ENCODE data around the gene CCDC28B.

The CCDC28B gene

DNA sequence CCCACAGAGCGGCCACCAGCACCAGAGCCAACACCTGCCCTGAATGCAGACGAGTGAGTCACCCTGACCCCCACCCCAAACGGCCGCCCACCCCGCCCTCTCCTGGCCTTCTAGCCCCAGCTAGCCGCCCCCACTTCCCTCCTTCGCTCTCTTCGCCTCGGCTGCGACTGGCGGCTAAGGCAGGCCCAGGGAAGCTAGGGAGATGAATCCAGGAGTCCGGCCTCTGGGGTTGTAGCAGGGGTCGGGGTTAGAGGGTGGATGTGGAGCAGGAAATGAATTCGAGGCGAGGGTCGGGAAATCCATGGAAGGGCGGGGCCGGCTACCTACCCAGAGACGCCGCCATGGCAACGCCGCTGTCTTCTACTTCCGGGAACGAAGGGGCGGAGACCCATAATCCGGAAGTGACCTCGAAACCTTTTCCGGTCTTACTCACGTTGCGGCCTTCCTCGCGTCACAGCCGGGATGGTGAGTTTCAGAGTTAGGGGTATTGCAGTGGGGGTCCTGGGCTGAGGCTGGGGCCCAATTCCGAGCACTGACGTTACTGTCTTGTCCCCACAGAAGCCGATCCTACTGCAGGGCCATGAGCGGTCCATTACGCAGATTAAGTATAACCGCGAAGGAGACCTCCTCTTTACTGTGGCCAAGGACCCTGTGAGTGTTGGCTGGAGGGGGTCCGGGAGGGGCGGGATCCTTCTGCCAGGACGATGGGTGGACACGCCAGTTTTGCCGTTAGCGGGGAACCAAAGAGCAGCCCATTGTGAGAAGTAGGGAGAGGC lies 21.8 kb downstream of the CCDC28B start, which contains the start of the genes EIF3I and TMEM234:
EIF3I (plus strand) TSS at position 428 of the 776 bp plus-strand sequence; CDS start at position 463, 35 bp downstream.
TMEM234 (minus strand) TSS at position 374 of the 776 bp plus-strand sequence; CDS start at position 343, 31 bp downstream.
- peak; percentile 88 for DNase-seq (ENCODE audit: low spot score)

DNA sequence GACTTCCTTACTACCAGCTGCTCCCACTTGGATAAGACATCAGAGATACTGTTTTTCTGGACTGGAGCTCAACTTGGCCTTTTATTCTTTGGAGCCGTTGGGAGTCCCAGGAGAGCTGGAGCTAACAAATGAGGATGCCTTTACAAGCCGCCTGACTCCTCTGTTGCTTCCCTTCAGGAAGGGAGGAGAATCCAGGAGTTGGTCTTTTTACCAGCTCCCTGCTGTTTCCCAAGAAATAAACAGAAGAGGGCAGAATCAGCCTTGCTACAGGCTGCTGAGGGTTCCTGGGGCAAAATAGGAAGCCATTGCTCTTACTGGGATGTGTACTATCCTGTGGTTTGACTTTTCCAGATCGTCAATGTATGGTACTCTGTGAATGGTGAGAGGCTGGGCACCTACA lies 23.3 kb downstream of the CCDC28B start:
- no peak for DNase-seq (ENCODE audit: low spot score)

DNA sequence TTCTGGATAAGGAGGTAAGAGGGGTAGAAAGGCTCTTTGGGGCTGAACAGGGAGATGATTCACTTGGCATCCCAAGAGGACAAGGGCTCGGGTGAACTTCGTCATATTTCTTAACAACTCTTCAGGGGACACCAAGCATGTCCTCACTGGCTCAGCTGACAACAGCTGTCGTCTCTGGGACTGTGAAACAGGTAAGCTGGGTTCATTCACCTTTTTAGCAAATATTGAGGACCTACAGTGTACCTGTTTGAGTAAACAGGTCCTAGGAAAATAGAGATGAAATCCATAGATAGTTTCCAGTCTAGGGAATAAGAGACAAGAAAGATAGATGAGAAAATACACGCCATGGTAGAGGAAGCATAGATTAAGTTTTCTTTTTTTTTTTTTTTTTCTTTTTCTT lies 23.9 kb downstream of the CCDC28B start:
- DNase-seq (ENCODE audit: low spot score), result no peak

DNA sequence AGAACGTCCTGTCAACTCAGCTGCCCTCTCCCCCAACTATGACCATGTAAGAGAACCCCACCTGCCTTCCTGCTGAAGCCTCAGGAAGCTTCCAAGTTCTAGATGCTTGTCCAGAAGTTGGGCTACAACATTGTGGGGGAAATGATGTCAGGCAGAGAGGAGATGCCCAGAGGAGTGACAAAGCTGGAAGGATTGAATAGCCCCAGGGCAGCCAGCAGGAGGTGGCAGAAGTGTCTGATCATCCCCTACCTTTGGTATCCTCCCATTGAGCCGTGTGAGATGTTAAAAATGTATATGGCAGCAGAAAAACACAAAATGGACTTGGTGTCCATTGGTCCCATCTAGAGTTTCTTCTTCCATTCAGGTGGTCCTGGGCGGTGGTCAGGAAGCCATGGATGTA lies 28.4 kb downstream of the CCDC28B start:
- DNase-seq (ENCODE audit: low spot score), result no peak

DNA sequence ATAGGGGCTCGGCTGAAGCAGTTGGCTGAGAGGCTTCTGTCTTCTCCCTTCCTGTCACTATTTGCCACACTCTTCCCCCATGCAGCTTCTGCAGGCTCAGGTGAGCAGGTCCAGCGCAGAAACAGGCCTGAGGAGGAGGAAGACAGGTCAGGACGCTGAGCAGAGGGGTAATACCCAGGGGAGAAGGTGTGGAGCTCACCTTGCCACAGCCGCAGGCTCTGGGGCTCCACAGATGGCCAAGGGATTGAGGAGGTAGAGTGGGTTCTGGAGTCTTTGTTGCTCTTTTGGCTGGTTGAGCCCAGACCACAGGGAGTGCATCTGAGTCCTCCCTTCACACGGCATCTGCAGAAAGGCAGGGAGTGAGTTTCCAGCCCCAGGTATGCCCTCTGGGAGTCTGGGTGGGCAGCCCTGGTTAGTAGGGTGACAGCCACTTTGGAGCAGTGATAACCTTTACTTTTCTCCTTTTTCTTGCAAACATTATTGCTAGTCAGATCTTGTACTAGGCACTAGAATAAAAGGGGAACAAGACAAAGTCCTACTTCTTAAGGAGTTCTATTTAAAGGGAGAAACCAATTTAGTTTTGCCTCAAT lies 31.5 kb downstream of the CCDC28B start:
- DNase-seq (ENCODE audit: low spot score), result no peak

DNA sequence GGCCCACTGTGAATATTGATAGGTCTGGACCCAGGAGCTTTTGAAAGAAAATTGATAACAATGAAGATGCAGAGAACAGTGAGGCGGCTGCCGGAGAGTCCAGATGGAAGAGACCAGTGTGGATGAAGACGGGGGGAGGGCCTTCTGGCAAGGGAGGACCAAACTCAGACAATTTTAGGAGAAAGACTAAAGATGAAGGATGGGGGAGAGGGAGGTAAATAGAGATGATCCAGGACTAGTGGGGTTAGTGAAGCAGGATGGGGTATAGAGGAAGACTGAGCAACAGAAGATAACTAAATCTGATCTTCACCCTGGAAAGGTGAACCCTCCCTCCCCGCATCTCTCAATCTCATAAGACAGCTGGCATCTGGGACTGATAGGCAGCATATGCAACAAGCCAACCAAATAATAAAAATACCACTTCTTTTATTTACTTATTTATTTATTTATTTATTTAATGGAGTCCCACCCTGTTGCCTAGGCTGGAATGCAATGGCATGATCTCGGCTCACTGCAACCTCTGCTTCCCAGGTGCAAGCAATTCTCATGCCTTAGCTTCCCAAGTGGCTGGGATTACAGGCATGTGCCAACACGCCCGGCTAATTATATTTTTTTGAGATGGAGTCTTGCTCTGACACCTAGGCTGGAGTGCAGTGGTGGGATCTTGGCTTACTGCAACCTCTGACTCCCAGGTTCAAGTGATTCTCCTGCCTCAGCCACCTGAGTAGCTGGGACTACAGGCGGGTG lies 32.3 kb downstream of the CCDC28B start:
- DNase-seq (ENCODE audit: low spot score), result no peak

DNA sequence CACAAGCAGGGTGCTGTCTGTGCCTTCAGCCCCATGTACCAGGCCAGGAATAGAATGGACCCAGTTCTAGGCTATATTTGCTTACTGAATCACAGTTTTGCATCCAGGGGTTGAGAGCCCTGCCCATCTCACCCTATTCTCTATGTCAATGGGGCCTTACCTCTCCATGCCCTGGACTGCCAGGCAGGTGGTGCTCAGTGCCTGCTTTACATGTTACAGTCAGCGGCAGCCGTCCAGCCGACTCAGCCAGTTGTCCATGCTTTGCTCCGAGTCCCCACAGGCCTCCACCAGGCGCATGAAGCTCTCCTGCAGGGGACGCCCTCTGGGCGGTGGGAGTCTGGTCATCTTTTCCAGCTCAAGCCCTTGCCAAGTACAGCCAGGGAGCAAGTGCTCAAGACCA lies 34.4 kb downstream of the CCDC28B start:
- no peak for DNase-seq (ENCODE audit: low spot score)

DNA sequence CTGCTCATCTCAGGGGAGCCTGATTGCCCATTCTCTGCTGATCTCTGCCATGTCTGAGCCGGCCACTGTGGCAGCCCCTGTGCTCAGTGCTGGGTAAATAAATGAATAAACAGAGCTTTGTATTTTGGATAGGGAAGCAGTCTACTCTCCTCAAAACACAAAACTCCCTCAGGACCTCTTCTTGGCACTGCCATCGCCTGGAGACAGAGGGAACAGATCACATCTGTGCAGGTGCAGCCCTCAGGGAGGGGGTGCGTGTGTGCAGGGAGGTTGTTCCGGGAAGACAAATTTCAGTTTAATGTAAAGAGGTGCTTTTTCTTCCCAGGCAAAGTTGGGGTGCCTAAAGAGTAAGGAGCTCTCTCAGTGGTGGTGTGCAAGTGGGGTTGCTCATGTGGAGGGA lies 38.9 kb downstream of the CCDC28B start:
- no peak for DNase-seq (ENCODE audit: low spot score)

DNA sequence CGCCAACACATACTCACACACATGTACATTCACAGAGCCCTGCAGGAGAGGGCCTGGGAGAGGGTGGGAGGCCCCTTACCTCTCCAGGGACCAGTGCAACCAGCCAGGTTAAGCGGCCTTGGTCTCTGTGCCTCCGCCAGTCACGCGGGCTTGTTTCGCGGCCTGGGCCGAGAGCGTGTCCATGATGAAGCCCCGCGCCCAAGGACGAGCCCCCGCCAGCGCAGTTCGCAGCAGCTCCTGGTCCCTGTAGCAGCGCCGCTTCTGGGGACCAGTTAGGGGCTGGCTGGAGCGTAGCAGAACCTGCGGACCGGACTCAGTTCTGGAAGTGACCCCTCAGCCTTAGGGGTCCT lies 39.4 kb downstream of the CCDC28B start:
- DNase-seq (ENCODE audit: low spot score), result no peak

DNA sequence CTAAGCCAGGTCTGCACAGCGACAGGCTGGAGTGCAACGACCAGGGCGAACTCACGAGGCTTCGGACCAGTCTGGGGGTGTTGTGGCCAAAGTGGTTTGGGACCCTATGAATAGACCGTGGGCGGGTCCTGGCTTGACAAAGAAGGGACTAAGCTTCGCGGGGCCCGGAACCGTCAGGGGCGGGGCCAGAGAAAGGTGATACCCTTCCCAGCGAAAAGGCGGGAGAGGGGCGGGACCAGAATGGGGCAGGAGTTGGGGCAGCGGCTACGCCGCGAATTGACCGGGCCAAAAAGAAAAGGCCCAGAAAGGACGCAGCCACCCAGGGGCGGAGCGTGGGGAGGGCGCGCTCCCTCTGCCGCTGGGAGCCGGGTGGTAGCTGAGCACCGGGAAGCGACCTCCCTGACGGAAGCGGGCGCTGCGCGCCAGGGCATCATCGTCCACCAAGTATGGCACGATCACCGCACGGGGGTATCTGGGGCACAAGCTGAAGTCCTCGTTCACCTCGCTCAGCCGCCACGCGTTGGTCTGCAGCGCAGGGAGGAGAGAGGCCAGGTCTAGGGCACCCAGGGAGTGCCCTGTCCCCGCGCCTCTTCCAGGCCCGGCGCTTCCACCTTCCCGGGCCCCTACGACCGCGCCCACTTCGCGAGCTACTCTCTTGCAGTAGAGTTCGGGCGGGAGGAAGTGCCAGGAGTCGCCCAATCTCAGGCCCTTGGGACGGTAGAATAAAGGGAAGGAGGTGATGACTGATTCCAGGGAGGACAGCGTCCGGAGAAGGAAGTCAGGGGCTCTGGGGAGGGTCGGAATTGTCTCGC lies 40.0 kb downstream of the CCDC28B start:
- peak; percentile 76 for DNase-seq (ENCODE audit: low spot score)

DNA sequence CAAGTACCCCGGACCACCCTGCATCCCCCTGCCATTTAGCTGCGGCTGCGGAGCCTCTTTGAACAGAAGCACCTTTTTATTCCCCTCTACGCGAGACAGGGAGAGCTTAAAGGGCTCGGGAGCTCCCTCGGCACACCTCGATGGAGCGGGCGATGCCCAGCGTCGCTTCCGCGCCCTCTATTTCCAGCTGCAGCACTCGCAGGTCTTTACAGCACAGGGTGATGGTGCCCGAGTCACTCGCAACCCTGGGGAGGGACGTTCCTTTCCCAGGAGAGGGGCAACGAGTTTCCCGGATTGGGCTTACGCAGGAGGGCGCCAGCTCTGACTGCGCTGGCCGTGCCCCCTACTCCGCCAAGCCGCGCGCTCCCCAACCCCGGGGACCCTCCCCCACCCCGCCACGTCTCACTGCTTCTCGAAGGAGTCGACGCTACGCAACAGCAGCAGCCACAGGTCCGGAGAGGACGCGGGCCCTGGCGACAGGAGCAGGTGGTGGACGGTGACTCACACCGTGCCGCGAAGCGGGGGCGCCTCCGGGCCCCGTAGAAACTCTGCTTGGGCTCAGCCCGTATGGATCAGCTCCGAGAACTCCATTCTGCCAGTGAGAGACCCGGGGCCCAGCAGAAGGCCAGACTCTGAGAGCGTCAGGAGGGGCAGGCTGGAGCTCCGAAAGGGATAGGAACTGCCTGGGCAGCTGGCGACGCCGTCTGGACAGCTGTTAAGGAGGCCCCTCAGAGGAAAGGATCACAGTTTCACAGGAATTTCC lies 40.8 kb downstream of the CCDC28B start:
- peak; percentile 75 for DNase-seq (ENCODE audit: low spot score)

DNA sequence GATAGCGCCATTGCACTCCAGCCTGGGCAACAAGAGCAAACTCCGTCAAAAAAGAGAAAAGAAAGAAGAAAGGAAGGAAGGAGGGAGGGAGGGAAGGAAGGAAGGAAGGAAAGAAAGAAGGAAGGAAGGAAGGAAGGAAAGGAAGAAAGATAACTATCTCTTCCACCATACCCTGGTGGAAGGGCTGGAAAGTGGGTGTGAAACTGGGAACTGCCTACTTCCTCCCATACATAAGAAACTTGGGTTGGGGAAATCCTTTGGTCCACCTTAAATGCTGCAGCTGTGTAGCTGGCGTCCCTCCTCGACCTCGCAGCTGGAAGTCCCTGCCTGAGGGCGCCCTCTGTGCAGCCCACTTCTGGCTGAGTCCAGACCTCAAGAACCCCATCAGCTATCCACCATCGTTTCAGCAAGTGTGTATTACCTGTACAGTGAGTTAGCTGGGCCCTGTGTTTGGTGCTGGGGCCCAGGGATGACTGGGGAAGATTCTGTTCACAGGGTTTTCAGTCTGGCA lies 42.0 kb downstream of the CCDC28B start:
- peak; percentile 22 for DNase-seq (ENCODE audit: low spot score)

DNA sequence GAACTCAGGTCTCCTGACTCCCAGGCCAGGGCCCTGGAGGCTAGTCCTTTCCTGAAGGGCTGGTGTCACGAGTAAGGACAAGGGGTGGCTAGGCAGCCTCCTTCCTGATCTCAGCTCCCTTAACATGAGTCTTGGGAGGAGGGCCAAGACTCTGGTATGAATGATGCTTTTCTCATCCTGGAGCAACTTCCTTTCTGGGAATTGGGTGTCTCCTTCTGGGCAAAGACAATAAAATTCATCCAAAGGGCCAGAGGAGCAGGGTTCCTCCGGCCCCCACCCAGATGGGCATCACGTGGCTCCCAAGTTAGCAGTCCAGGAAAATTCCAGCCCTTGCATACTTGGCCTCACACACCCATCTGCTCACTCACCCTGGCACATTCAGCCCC lies 46.5 kb downstream of the CCDC28B start, which contains the start of gene FAM167B:
FAM167B (plus strand) TSS at position 335 of the 386 bp plus-strand sequence. CDS start 200 bp downstream, outside the sequence.
- no peak for DNase-seq (ENCODE audit: low spot score)

DNA sequence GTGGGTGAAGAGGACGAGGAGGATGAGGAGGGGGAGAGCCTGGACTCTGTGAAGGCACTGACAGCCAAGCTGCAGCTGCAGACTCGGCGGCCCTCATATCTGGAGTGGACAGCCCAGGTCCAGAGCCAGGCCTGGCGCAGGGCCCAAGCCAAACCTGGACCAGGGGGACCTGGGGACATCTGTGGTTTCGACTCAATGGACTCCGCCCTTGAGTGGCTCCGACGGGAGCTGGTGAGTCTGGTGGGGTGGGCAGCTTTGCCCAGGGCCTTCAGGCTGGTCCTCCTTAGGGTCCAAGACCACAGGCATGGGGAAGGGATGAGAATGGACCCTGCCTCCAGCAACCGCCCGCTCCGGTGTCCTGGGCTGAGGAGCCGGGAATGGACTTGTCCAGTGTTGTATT lies 47.1 kb downstream of the CCDC28B start:
- no peak for DNase-seq (ENCODE audit: low spot score)

DNA sequence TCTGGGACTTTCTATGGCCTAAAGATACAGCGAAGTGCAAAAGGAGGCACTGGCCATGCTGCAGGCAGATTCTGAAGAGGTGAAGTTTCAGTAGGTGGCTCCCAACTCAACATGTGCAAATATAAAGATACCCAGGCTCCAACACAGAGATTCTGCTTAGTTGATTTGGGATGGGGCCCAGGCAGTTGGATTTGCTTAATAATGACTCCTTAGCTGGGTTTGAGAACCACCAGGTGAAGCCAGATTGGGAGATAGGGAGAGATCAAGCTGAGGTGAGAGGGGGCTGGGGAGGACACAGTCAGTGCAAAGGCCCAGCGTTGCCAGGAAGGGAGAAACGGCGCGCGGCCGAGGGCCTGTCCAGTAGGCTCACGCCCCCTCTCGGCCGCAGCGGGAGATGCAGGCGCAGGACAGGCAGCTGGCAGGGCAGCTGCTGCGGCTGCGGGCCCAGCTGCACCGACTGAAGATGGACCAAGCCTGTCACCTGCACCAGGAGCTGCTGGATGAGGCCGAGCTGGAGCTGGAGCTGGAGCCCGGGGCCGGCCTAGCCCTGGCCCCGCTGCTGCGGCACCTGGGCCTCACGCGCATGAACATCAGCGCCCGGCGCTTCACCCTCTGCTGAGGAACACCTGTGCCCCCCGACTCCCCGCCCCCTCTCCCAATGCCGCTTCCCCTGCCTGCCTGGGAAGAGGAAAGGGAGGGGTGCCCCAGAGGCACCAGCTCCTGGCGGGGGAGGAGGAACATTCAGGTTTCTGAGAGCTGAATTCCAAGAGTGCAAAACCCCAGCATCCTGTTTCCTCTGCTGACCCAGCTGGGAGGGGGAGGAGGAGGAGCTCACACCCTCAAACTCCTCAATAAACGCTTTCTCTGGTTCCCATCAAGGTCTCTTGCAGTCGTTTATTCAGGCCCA lies 47.8 kb downstream of the CCDC28B start:
- peak; percentile 62 for DNase-seq (ENCODE audit: low spot score)

DNA sequence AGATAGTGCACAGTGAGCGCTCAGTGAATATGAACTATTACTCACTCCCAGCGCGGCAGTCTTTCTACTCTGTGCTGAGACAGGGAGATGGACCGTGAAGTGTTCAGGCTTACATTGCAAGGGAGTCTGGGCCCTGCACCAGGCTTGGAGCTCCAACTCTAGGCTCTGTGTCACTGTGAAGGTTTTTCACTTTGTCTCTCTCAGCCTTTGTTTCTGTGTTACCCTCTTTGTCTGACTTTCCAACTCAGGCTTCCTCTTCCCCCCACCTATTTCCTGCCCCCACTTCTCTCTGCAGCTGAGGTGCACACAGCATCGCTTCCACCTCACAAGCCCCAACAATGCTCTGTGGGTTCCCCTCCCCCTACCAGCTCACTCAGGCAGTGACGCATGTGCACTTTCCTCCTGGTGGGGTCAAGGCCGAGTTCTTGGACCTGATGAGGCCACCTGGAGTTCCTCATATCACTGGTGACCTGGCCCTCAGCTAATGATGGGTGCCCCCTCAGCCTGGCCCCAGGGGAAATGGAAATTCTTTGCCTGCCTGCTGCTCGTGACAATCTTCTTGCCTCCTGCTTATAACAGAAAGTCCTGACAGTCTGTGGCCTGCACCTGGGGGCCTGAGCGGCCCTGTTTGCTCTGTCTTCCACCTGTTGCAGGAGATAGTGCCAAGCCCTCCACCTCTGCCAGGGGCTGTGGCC lies 49.6 kb downstream of the CCDC28B start:
- DNase-seq (ENCODE audit: low spot score), result no peak

DNA sequence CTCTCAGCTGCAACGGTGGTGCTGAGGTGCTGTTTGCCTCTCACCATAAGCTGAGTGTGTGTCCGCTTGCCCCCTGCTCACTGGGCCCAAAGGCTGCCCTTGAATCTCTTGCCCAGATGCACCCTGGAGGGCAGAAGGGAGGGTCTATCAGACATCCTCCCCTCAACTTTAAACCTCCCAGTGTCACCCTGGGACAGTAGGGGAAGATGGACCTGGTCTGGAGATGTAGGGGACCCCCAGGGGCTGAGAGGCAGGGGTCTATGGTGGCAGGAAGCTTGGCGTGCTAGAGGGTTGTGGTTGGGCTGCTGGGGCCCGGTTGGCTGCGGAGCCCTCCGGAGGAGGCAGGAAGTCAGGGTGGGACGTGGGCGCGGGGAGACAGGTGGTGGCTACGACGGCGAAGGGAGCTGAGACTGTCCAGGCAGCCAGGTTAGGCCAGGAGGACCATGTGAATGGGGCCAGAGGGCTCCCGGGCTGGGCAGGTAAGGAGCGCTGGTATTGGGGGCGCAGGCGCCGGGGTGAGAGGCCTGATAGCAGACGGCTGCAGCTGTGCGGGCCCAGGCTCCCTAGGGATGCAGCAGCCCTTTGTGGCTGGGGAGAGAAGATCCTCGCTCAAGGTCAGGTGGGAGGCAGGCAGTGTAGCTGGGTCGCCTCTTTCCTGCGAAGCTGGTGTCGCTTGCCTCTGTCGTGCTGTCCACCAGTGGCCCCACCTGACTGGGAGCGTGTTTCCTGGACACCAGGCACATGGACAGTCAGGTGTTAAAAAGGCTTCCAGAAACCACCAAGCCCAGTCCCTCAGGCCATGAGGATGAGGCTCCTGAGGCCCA lies 50.7 kb downstream of the CCDC28B start, which contains the start of gene LCK:
LCK (plus strand) TSS at position 373 of the 824 bp plus-strand sequence. CDS start 23,065 bp downstream, outside the sequence.
- no peak for DNase-seq (ENCODE audit: low spot score)
